Liver (tissue), 9 donors: ENCODE measurements around the gene GIMAP8. TPM values are rescaled to one million over a fixed set of nuclear protein-coding genes. Genes with fewer than 3 reads are reported as not detected.

Experiments used
- DNase-seq: peaks from one replicate; pipeline ENCODE4 v3.0.0-alpha.2; 2017; ENCODE audit warnings: low spot score
- H3K27ac ChIP-seq, 2 donors: one replicate each; pipeline ENCODE4 v1.7.0; 2013; ENCODE audit warnings: inconsistent platforms in 2 of 2, low read length in 2 of 2, control low read depth in 1 of 2, low read depth in 1 of 2, mild to moderate bottlenecking in 1 of 2
- H3K27me3 ChIP-seq, 4 donors: one replicate each; pipeline versions ENCODE4 v1.6.1 to v1.7.0; 2013; ENCODE audit warnings: low read length in 3 of 4, inconsistent platforms in 1 of 4, mild to moderate bottlenecking in 1 of 4, moderate library complexity in 1 of 4; ENCODE audit not compliant: control insufficient read depth in 4 of 4, insufficient read depth in 4 of 4
- H3K36me3 ChIP-seq, 4 donors: one replicate each; pipeline versions ENCODE4 v1.6.1 to v1.7.0; 2013; ENCODE audit warnings: low read length in 3 of 4, mild to moderate bottlenecking in 3 of 4, low read depth in 1 of 4, moderate library complexity in 1 of 4; ENCODE audit not compliant: control insufficient read depth in 4 of 4, insufficient read depth in 3 of 4
- H3K4me1 ChIP-seq, 4 donors: one replicate each; pipeline versions ENCODE4 v1.6.1 to v1.7.0; 2013; ENCODE audit warnings: low read length in 3 of 4, mild to moderate bottlenecking in 3 of 4, moderate library complexity in 1 of 4; ENCODE audit not compliant: control insufficient read depth in 4 of 4, insufficient read depth in 4 of 4
- H3K4me3 ChIP-seq, 3 donors: one replicate each; pipeline versions ENCODE4 v1.6.1 to v1.7.0; 2013; ENCODE audit warnings: low read length in 3 of 3, control low read depth in 1 of 3, low read depth in 1 of 3, mild to moderate bottlenecking in 1 of 3
- H3K9ac ChIP-seq, 2 donors: one replicate each; pipeline ENCODE4 v1.7.0; 2013; ENCODE audit warnings: low read length in 2 of 2, mild to moderate bottlenecking in 2 of 2, moderate library complexity in 2 of 2, control low read depth in 1 of 2, low read depth in 1 of 2
- H3K9me3 ChIP-seq, 4 donors: one replicate each; pipeline versions ENCODE4 v1.6.1 to v1.7.0; 2013; ENCODE audit warnings: low read length in 3 of 4; ENCODE audit not compliant: control insufficient read depth in 4 of 4
- EGR1 ChIP-seq, 2 donors: IDR thresholded peaks; 2 replicates each; pipeline ENCODE4 v1.6.1; 2016 to 2018; ENCODE audit warnings: antibody characterized with exemption in 2 of 2, low read depth in 2 of 2
- FOXA1 ChIP-seq: IDR thresholded peaks from 2 replicates; pipeline ENCODE4 v1.6.1; 2016; ENCODE audit warnings: antibody characterized with exemption
- GABPA ChIP-seq, 2 donors: IDR thresholded peaks in 1 of 2; conservative IDR thresholded peaks in 1 of 2; 2 replicates each; pipeline ENCODE4 v1.6.1; 2016; ENCODE audit warnings: antibody characterized with exemption in 2 of 2, mild to moderate bottlenecking in 1 of 2, moderate library complexity in 1 of 2
- HNF4A ChIP-seq, 2 donors: conservative IDR thresholded peaks; 2 replicates each; pipeline ENCODE4 v1.6.1; 2016; ENCODE audit warnings: antibody characterized with exemption in 2 of 2, mild to moderate bottlenecking in 2 of 2
- HNF4G ChIP-seq: IDR thresholded peaks from 2 replicates; pipeline ENCODE4 v1.6.1; 2016; ENCODE audit warnings: antibody characterized with exemption
- JUND ChIP-seq, 2 donors: IDR thresholded peaks; 2 replicates each; pipeline ENCODE4 v1.6.1; 2016; ENCODE audit warnings: antibody characterized with exemption in 2 of 2
- NR2F2 ChIP-seq: IDR thresholded peaks from 2 replicates; pipeline ENCODE4 v1.6.1; 2016; ENCODE audit warnings: antibody characterized with exemption
- RAD21 ChIP-seq, 2 donors: IDR thresholded peaks; 2 replicates each; pipeline ENCODE4 v1.6.1; 2016; ENCODE audit warnings: antibody characterized with exemption in 2 of 2, mild to moderate bottlenecking in 2 of 2
- SP1 ChIP-seq: IDR thresholded peaks from 2 replicates; pipeline ENCODE4 v1.6.1; 2018; ENCODE audit warnings: antibody characterized with exemption, mild to moderate bottlenecking
- TAF1 ChIP-seq: conservative IDR thresholded peaks from 2 replicates; pipeline ENCODE4 v1.6.1; 2016; ENCODE audit warnings: antibody characterized with exemption, mild to moderate bottlenecking
- YY1 ChIP-seq: IDR thresholded peaks from 2 replicates; pipeline ENCODE4 v1.6.1; 2016; ENCODE audit warnings: antibody characterized with exemption, mild to moderate bottlenecking
- WGBS: extraction: QIAGEN DNeasy Blood & Tissue Kit; methylation state at CpG from one replicate; pipeline ENCODE4 v1.1.7; 2013; 5-methylcytosine and 5-hydroxymethylcytosine counted together
- polyA plus RNA-seq, 2 donors: library from polyadenylated mRNA; stranded (reverse) in 1 of 2; unstranded in 1 of 2; fragments of 200-250 nt in 1 of 2; fragments of >200 nt in 1 of 2; fragmentation: Nextera tagmentation in 1 of 2; extraction: Ambion mirVana in 1 of 2; gene quantifications; one replicate each; pipeline versions ENCODE4 v1.2.1 to v1.2.3, GENCODE V29; 2013 to 2015
- total RNA-seq, 2 donors: library from RNA; depleted of rRNA; stranded (reverse); fragments of >200 nt; gene quantifications; one replicate each; pipeline ENCODE4 v1.2.3, GENCODE V29; 2014
- TF ChIP-seq, protein P1 (sequence below): IDR thresholded peaks from 2 replicates; pipeline ENCODE4 v1.6.1; 2016; ENCODE audit warnings: antibody characterized with exemption
- TF ChIP-seq, protein P2 (sequence below): IDR thresholded peaks from 2 replicates; pipeline ENCODE4 v1.6.1; 2016; ENCODE audit warnings: antibody characterized with exemption, mild to moderate bottlenecking
- TF ChIP-seq, protein P3 (sequence below): IDR thresholded peaks from 2 replicates; pipeline ENCODE4 v1.6.1; 2016; ENCODE audit warnings: antibody characterized with exemption
- TF ChIP-seq, protein P4 (sequence below): IDR thresholded peaks from 2 replicates; pipeline ENCODE4 v1.6.1; 2016; ENCODE audit warnings: antibody characterized with exemption
- TF ChIP-seq, protein P5 (sequence below): fragments of 150-350 bp; IDR thresholded peaks from 2 replicates; pipeline ENCODE4 v1.5.1; 2017; ENCODE audit warnings: improper control_type of control experiment, low read depth, low read length; ENCODE audit not compliant: missing input control
- donor health status: healthy.
- donor health status: healthy.
- donor health status: healthy.
- donor health status: healthy.
- donor health status: healthy.

The GIMAP8 gene
- total and polyA plus RNA-seq, 4 donors, result 1.6 to 9.4 (median 7.6) TPM

DNA sequence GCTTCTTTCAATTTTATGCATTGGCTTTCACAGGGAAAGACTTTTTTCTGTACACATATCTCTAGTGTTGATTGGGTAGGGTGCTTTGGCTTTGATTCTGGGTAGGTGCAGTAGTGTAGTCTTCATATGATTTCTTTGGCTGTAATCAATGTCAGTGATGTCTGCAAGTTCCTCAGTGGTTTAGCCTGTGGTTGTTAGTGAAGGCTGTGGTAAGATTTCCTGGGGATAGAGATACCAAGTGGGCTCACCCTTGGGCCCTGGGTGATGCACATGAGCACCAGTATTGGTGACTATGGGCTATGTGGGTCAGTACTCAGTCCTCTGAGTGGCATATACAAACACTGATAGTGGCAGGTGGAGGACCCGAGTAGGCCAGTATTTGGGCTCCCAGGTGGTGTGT lies 13.0 kb downstream of the GIMAP8 start:
- Histone ChIP-seq H3K36me3 (no peaks in the 10 kb centered on the region), H3K4me3 (no peak overlapping the region), H3K9me3 (peaks cover 0 to 21% (median 7%) of the 10 kb centered on the region in 4 donors), H3K9ac (no peak overlapping the region), H3K27me3 (no peaks in the 10 kb centered on the region), H3K4me1 (peaks cover 0 to 4% (median 0%) of the 10 kb centered on the region in 4 donors), H3K27ac (no peak overlapping the region)
- TF ChIP-seq, protein P1, sequence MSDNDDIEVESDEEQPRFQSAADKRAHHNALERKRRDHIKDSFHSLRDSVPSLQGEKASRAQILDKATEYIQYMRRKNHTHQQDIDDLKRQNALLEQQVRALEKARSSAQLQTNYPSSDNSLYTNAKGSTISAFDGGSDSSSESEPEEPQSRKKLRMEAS, result no peak
- no peak for TF ChIP-seq SP1
- TF ChIP-seq NR2F2, result no peak
- TF ChIP-seq, protein P2, sequence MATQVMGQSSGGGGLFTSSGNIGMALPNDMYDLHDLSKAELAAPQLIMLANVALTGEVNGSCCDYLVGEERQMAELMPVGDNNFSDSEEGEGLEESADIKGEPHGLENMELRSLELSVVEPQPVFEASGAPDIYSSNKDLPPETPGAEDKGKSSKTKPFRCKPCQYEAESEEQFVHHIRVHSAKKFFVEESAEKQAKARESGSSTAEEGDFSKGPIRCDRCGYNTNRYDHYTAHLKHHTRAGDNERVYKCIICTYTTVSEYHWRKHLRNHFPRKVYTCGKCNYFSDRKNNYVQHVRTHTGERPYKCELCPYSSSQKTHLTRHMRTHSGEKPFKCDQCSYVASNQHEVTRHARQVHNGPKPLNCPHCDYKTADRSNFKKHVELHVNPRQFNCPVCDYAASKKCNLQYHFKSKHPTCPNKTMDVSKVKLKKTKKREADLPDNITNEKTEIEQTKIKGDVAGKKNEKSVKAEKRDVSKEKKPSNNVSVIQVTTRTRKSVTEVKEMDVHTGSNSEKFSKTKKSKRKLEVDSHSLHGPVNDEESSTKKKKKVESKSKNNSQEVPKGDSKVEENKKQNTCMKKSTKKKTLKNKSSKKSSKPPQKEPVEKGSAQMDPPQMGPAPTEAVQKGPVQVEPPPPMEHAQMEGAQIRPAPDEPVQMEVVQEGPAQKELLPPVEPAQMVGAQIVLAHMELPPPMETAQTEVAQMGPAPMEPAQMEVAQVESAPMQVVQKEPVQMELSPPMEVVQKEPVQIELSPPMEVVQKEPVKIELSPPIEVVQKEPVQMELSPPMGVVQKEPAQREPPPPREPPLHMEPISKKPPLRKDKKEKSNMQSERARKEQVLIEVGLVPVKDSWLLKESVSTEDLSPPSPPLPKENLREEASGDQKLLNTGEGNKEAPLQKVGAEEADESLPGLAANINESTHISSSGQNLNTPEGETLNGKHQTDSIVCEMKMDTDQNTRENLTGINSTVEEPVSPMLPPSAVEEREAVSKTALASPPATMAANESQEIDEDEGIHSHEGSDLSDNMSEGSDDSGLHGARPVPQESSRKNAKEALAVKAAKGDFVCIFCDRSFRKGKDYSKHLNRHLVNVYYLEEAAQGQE, result no peak
- TF ChIP-seq, protein P3, sequence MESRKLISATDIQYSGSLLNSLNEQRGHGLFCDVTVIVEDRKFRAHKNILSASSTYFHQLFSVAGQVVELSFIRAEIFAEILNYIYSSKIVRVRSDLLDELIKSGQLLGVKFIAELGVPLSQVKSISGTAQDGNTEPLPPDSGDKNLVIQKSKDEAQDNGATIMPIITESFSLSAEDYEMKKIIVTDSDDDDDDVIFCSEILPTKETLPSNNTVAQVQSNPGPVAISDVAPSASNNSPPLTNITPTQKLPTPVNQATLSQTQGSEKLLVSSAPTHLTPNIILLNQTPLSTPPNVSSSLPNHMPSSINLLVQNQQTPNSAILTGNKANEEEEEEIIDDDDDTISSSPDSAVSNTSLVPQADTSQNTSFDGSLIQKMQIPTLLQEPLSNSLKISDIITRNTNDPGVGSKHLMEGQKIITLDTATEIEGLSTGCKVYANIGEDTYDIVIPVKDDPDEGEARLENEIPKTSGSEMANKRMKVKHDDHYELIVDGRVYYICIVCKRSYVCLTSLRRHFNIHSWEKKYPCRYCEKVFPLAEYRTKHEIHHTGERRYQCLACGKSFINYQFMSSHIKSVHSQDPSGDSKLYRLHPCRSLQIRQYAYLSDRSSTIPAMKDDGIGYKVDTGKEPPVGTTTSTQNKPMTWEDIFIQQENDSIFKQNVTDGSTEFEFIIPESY, result no peak
- TF ChIP-seq TAF1, result no peak
- TF ChIP-seq HNF4A (conservative IDR thresholded peaks at IDR 0.05), result no peak
- TF ChIP-seq, protein P4, sequence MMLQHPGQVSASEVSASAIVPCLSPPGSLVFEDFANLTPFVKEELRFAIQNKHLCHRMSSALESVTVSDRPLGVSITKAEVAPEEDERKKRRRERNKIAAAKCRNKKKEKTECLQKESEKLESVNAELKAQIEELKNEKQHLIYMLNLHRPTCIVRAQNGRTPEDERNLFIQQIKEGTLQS, result no peak
- no peak for TF ChIP-seq YY1
- no peak for TF ChIP-seq RAD21 (IDR thresholded peaks at IDR 0.05)
- TF ChIP-seq, protein P5, sequence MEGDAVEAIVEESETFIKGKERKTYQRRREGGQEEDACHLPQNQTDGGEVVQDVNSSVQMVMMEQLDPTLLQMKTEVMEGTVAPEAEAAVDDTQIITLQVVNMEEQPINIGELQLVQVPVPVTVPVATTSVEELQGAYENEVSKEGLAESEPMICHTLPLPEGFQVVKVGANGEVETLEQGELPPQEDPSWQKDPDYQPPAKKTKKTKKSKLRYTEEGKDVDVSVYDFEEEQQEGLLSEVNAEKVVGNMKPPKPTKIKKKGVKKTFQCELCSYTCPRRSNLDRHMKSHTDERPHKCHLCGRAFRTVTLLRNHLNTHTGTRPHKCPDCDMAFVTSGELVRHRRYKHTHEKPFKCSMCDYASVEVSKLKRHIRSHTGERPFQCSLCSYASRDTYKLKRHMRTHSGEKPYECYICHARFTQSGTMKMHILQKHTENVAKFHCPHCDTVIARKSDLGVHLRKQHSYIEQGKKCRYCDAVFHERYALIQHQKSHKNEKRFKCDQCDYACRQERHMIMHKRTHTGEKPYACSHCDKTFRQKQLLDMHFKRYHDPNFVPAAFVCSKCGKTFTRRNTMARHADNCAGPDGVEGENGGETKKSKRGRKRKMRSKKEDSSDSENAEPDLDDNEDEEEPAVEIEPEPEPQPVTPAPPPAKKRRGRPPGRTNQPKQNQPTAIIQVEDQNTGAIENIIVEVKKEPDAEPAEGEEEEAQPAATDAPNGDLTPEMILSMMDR, result no peak
- no peak for TF ChIP-seq EGR1 (IDR thresholded peaks at IDR 0.05; ENCODE audit: low read depth in 2 of 2)
- TF ChIP-seq JUND (IDR thresholded peaks at IDR 0.05), result no peak
- no peak for TF ChIP-seq FOXA1
- no peak for TF ChIP-seq HNF4G
- no peak for TF ChIP-seq GABPA (IDR thresholded peaks at IDR 0.05 in 1 of 2, conservative IDR thresholded peaks at IDR 0.05 in 1 of 2)
- no peak for DNase-seq
- 90% methylated on average over 1 of the region's 1 CpG for WGBS

DNA sequence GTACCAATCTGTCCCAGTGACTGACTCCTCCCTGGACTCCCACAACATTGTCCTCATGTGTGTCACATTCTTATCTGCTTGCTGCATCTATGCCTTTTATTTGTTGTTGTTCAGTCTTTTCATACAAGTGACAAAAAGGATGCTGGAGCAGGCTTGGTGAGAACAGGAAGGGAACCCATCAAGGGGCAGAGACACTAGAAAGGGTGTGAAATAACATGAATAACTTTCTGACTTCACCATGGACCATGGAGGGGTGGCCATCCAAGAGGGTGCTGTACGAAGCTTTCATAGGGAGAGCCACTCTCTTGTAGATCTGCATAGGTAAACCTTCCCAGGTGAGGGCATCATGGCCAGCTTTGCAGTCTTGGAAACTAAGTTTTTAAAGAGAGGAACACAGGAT lies 14.5 kb downstream of the GIMAP8 start:
- Histone ChIP-seq H3K4me1 (peaks cover 0 to 4% (median 0%) of the 10 kb centered on the region in 4 donors), H3K27ac (no peak overlapping the region), H3K36me3 (peaks cover 0 to 2% (median 0%) of the 10 kb centered on the region in 4 donors), H3K9ac (no peak overlapping the region), H3K27me3 (no peaks in the 10 kb centered on the region), H3K4me3 (no peak overlapping the region), H3K9me3 (peaks cover 0 to 18% (median 7%) of the 10 kb centered on the region in 4 donors)
- 86% methylated on average over 1 of the region's 1 CpG for WGBS
- no peak for TF ChIP-seq RAD21 (IDR thresholded peaks at IDR 0.05)
- no peak for TF ChIP-seq YY1
- TF ChIP-seq, protein P5, result no peak
- no peak for TF ChIP-seq JUND (IDR thresholded peaks at IDR 0.05)
- no peak for DNase-seq
